HG02623 (cell line): ENCODE measurements around the gene TBC1D19.
A peak's percentile ranks its signal among the peaks of the same experiment; 100 is the strongest.

Experiments
- ATAC-seq: cut with Tn5 transposase; IDR thresholded peaks from one replicate; pipeline ENCODE4 v1.9.1; 2021; ENCODE audit warnings: moderate library complexity; ENCODE audit not compliant: unreplicated experiment

Gene TBC1D19

DNA sequence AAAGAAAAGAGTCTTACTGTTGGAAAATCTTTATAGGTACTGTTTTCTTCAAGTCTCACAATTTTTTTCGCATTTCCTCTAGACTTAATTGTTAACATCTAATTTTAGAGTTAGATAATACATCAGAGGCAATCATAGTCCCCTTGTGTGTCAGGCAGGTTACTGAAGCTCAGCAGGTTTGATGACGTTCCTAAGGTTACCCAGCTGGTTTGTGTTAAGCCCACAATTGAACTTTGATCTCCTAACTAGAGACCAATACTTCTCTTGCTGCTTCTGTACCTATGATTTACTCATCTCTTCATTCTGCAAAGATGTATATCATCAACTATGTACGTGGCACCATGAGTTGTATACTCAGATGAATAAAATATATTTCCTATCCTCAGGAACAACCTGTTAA is 145.1 kb downstream of the TBC1D19 start:
- ATAC-seq, result no peak

DNA sequence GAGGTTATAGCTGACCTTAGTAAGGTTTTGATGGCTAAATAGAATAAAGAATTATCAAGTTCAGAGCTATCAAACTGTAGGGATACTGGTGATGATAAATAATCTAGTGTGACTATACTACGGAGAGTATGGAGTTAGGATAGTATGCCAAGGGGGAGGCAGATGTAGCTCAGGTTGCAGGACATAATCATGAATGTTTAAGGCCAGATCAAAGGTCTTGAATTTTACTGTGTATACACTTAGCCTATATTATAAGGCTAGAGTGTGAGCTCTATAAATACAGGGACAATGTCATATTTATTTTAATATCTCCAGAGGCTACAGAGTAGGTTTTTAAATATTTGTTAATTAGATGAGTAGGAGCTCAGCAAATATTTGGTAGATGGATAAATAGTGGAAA is 145.7 kb downstream of the TBC1D19 start:
- no peak for ATAC-seq

DNA sequence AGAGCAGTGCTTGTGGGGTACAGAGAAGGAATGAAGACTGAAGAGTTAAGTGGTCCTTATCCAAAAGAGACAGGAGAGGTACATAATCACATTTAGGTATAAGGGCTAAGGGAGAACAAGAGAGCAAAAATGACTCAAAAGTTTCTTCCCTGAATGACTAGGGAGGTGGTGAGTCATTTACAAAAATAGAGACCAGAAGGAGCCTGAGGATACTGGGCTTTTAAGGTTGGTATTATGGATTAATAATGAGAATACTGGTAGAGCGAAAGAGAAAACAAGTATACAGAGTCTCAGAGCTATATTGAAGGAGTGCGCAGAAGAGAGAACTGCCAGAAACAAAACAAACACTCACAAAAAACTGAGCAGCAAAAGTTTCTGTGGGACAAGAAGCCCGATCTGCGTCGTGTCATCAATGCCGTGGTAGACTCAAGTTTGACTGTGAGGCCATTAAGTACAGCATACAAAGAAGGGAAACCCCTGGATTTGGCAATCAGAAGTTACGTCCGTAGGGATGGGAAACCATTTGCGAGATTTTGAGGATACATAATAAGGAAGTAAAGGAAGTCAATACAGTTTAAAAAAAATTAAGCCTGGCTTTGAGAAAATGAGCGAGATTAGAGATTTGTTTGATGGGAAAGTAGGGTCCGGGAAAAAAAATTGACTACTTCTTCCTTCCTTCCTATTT is 147.6 kb downstream of the TBC1D19 start:
- peak; percentile 92 for ATAC-seq

DNA sequence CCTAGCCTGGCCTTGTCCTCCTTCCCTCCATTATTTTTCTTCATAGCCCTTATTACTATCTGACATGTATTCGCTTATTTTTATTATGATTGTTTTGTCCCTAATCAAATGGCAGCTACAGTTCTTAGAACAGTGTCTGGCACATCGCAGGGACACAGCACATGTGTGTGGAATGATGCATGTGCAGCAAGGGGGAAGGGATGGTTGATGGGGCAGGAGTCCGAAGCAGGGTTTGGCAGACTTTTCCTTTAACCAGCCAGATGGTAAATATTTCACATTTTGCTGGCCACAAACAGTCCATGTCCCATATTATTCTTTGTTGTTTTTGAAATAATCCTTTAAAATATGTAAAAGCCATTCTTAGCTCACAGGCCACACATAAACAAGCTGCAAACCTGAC is 148.5 kb downstream of the TBC1D19 start:
- ATAC-seq, result no peak

DNA sequence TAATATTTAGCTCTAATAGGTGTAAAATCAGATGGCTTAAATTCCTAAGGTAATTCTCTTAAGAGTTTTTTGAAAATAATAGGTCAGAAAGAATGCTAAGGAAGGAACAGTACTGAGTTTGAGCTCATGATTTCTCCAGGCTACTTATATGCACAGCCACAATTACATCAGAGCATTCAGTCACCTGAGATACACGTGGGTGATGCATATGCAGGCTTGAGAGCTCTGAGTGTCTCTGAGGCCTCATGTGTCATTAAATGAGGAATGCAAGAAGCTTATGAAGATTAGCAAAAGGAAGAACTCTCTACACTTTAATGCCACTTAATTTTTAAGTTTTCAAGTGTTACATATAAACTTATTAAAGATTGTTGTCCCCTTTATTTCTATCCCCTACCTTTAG is 152.7 kb downstream of the TBC1D19 start:
- ATAC-seq, result no peak

DNA sequence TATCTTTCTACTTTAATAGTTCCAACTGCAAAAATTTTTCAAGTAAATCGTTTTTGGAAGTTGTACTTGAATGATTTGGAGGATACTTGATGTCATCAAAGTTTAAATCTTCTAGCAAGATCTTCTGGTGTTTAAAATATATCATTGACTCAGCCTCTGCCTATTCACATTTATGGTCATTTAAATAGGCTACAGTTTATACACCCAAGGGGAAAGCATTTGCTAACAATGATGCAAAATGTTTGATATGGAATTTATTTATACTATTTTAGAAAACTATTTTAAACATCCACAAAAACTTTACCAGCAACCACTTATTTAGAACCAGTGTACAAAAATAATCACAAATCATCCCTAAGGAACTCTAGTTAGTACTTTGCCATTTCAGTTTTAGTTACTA is 153.5 kb downstream of the TBC1D19 start:
- ATAC-seq, result no peak

DNA sequence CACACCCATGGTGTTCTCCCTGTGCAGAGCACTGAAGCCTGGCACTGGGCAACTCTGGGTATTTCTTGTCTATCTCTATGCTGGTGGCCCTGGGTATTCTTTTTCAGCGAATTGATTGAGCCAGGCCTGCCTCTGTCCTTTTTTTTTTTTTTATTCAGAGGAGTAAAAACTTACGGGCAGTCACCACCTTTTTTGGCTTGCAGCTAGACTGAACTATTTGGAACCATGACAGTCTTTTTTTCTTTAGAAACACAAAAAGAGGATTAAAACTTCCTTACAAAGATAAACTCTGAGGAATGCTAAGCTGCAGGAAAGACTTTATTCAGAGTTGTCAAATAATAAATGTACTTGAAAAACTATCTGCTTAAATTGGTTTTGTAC is 157.6 kb downstream of the TBC1D19 start:
- no peak for ATAC-seq

DNA sequence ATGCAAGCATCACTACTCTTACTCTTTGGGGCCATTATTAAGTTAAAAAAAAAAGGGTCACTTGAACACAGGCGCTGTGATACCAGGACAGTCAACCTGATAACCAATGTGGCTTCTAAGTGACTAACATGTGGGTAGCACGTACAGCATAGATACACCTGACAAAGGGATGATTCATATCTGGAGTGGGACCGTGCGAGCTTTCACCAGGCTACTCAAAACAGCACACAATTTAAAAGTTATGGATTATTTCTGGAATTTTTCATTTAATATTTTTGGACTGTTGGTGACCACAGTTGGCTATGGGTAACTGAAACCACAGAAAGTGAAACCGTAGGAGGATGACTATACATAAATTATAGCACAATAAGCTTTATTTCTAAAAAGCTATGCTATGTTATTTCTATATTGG is 162.9 kb downstream of the TBC1D19 start:
- peak; percentile 99 for ATAC-seq

DNA sequence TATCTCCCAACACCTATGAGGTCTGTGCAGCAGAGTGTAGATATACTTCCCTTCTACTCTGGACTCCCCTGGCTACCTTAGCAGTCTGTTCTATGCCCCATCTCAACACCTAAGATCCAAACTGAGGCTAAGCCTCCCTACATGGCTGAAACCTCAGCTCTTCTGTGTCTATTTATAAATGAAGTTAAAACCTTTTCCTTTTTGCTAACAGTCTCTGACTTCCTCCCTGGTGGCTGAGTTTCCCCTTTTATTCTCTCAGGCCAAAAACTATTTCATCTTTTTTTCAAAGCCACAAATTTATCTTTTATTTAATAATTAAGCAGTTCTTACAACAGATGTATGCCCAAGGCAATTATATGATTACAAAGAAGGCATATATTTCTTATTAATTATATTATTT is 164.9 kb downstream of the TBC1D19 start:
- ATAC-seq, result no peak

DNA sequence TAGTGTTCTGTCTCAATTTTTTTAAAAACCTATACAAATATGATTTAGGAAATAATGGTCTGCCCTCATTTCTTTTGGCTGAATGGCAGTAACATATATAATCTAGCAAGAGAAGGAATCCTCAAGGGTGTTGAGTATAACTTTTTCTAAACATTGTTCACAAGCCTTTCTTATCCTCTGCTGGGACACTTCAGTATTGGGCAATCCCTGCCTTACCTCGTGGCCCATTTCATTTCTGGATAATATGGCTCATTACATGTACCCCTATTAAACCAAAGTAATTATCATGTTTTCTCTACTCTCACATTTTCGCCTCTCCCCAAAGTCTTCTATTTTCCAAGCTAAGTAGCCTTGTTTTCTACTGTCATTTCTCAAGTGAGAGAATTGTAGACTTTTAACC is 166.0 kb downstream of the TBC1D19 start:
- ATAC-seq, result no peak

DNA sequence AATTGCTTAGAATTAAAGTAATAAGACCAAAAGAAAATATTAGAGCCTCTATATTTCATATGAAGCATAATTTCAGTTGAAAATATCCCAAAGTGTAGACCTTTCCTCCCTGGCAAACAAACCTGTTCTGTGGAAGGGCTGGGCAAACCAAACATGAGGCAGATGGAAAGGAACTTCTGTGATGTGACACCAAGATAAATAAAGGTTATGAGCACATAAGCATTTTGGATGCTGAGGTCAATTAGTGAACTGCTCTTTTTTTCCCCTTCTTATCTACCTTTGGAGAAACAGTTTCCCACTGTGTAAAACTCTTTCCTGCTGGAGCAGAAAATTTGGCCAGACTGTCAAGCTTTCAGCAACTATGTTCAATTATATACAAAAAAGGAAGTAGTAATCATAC is 167.1 kb downstream of the TBC1D19 start:
- ATAC-seq, result no peak

DNA sequence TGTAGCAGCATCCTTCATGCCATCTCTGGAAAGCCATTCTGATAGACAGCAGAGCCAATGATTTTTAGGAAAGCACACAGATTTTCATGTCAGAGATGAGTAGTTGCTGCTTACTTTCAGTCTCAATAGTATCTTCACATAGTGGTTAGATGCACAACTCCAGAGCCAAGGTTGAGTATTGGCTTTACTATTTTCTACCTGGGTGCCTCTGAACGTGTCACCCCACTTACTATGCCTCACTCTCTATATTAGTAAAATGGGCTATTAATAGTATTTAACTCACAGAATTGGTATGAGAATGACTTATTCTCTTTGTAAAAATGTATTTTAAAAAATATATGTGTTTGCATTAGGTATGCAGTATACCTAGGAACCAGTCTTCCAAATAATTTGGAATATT is 168.0 kb downstream of the TBC1D19 start:
- ATAC-seq, result peak; percentile 86

DNA sequence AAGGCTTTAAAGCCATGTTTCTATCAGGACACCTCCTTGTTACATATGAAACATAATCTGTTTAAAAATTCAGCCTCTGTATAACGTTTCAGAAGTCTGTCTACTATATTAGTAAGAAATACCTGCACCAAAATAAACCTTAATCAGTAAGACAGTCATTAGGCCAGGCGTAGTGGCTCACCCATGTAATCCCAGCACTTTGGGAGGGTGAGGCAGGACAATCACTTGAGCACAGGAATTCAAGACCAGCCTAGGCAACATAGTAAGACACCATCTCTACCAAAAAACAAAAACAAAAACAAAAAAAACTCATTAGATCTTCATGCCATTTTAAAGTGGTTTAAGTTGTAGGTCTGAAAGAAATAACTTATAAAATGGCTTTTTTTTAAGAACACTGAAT is 169.3 kb downstream of the TBC1D19 start:
- no peak for ATAC-seq

DNA sequence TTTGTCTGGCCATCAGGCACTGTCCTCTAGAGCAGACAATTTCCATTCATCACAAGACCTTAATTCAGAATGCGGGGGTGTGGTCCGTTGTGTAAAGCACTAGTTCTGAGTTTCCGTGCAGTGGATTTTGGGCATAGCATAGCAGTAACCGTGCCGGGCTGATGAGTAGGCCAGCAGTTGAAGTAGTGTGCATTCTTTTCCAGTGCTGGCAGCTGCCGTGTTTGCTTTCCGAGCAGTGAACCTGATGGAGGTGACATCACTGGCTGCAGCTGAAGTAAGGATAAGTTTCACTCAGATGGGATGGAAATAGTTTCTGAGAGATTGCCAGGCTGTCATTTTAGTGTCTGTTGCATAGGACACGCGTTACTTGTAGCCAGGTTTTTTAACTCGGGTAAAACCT is 169.7 kb downstream of the TBC1D19 start:
- ATAC-seq, result no peak

DNA sequence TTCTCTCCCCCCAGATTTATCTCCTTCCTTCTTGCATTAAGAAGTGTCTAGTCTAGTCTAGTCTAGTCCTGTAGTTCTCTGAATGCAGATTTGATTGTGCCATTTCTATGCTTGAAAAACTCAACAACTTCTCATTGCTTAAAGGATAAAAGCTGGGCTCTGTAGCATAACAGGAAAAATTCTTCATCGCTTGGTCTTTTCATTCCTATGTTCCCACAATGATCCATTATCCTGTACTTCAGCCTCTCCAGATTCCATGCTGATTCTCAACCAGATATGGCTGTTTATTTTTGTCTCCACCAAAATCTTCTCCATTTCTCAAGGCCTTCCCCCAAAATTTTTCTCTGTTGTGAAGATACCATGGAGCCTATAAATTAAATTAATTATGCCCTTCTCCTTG is 173.9 kb downstream of the TBC1D19 start:
- ATAC-seq, result no peak

DNA sequence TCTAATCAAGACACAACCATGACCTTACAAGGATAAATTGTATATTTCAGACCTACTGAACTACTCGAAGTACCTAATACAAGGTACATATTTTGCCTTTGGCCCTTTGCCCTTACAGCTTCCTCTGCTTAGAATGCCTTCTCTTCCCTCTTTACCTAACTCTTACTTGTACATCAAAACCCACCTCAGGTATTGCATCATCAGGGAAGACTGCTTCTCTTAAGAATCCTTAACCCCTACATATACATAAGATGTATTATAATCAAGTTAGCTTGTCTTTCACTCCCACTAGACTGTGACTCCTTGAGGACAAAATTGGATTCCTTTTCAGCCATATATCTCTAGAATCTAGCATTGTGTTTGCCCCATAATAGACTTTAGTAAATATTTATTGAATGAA is 175.0 kb downstream of the TBC1D19 start:
- no peak for ATAC-seq

DNA sequence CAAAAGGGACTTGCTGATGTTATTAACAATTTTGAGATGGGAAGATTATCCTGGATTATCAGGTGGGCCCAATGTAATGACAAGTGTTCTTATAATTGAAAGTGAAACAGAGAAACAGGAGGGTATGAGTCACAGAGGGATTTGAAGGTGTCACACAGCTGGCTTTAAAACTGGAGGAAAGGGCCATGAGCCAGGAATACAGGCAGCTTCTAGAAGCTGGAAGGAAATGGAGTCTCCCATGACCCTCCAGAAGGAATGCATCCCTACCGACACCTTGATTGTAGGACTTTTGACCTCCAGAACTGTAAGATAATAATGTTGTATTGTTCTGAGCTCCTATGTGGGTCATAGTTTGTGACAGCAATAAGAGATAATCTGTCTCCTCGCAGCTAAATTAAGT is 178.8 kb downstream of the TBC1D19 start:
- no peak for ATAC-seq

DNA sequence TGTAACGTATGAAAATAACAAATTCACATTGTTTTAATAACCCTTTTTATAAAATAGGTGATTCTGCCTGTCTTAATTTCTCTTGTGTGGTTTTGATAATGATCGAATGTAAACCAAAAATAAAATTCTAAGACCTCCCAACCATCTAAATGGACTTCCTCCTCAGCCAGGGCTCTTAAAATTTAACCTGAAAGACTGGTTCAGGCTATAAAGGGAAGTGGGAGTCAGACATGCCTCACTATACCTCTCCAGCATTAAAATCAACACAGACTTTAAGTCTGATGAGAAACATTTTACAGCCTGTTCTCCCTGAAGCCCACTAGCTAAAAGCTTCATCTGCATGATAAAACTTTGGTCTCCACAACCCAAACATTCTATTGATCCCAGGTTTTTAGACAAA is 179.2 kb downstream of the TBC1D19 start:
- no peak for ATAC-seq

DNA sequence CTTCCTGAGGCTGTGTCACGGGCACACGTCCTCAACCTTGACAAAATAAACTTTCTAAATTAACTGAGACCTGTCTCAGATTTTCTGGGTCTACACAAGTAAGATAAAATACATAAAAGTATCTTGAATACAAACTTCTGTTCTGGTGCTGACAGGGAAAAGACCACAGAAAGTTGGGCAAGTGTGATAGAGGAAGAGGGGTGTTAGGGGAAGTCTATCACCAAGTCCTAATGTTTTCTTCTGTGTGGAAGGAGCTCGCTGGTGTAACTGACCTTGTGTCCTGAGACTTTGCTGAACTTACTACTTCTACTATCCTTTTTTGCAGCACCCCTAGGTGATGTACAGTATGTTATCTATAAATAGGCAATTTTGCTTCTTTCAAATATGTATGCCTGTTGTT is 179.8 kb downstream of the TBC1D19 start:
- ATAC-seq, result no peak

DNA sequence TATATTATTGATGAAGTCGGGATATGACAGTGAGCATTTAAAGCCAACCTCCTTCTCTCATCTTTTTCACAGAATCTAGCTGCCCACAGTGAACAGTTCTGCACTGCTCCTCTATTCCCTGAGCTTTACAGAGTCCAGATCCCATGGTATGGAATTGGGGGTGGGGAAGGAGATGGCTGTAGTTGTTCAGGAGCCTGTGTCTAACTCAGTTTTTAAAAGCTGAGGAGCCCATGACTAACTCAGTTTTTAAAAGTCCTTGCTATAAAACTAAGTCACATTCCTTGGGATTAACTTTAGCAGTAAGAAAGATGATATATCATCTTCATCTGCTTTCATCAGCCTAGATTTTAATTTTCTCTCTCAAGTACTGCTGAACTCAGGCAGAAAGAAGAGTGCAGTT is 180.3 kb downstream of the TBC1D19 start:
- ATAC-seq, result no peak

DNA sequence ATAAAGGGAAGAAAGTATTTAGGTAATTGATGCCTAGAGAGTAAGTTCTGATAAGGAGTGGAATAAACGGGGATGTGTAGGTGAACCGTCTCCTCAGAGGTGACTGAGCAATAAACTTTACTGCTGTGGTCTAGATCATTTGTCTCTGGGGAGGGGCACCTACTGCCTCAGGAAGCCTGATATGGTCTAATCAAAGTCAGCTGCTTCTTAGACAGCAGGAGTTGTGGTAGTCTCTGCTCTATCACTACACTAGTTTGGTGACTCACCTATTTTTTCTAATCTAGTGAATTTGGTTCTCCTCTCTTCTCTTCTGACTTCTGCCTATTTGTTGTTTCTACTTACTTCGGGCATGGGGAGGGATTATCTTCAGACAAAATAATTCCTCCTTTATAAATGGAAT is 181.6 kb downstream of the TBC1D19 start:
- no peak for ATAC-seq

DNA sequence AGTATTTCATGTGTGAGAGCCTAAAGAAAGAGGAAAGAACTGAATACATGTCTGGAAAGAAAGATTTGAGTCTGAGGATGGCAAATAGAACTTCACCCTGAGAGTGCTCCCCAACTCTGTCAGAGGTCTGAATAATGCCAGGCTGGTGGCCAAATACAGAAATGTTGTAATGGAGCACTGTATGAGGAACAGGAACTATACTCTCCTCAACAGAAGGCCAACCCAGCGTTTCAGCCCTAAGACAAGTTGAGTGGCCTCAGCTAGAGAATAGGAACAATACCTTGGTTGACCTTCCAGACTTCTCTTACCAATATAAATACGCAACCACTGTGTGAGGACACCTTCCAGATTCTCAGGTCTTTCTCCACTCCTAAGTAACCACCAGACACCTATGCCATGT is 182.3 kb downstream of the TBC1D19 start:
- ATAC-seq, result no peak

DNA sequence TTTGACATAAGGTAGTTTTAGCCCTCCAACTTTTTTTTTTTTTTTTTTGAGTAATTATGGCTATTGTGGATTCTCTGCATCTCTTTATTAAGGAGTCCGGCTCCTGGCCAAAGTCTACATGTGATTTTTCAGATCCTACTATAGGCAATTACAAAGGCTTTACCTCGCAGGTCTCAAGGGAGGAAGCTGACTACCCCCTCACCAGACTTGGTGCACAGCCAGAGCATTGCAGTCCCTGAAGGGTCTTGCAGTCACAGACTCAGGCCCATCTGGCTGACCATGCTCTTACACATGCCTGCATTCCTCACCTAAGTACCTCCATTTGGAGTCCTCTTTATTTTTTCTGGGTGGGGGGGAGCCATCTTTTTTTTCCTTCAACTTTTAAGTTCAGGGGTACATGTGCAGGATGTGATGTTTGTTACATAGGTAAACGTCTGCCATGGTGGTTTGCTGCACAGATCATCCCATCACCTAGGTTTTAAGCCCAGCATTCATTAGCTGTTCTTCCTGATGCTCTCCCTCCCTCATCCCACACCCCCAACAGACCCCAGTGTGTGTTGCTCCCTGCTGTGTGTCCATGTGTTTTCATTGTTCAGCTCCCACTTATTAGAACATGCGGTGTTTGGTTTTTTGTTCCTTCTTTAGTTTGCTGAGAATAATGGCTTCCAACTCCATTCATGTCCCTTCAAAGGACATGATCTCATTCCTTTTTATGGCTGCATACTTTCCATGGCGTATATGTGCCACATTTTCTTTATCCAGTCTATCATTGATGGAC is 188.4 kb downstream of the TBC1D19 start:
- ATAC-seq, result no peak
